ENCODE results near the gene OR2A1.
"Not testable (repeated sequence)": the region's sequence is repeated elsewhere in the genome, so short reads cannot be mapped to it uniquely, and the experiment has no call there.

DNA sequence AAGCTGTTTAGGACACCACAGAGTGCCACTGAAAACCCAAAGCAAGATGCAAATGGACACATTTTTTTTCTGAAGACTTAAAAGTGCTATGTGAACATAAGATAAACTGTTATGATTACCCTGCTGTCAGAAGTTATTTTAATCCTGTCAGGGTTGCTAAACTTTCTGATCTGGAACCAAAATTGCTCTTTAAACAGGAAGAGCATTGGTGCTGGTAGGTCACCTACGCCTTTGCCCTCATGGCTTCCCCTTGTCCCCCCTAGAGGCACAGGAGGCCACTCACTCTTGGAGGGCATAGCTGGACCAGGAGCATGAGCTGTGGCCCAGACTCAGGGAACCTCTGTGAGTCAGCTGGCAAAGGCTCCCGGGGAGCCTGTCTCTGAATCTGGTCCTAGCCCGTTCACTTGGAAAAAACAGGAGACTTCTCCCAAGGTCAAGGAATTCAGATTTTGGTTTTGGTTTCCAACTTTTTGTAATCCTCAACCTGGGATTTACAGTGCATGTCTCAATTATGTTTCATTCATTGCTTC is 9.5 kb downstream of the OR2A1 start:
- TF ChIP-seq, protein P1, sequence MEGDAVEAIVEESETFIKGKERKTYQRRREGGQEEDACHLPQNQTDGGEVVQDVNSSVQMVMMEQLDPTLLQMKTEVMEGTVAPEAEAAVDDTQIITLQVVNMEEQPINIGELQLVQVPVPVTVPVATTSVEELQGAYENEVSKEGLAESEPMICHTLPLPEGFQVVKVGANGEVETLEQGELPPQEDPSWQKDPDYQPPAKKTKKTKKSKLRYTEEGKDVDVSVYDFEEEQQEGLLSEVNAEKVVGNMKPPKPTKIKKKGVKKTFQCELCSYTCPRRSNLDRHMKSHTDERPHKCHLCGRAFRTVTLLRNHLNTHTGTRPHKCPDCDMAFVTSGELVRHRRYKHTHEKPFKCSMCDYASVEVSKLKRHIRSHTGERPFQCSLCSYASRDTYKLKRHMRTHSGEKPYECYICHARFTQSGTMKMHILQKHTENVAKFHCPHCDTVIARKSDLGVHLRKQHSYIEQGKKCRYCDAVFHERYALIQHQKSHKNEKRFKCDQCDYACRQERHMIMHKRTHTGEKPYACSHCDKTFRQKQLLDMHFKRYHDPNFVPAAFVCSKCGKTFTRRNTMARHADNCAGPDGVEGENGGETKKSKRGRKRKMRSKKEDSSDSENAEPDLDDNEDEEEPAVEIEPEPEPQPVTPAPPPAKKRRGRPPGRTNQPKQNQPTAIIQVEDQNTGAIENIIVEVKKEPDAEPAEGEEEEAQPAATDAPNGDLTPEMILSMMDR (optimal IDR thresholded peaks at IDR 0.05 in 1 of 3, IDR thresholded peaks at IDR 0.05 in 1 of 3, conservative IDR thresholded peaks at IDR 0.05 in 1 of 3; ENCODE audit: extremely low read depth in 1 of 3, insufficient read depth in 2 of 3, low read length in 3 of 3) = not testable (repeated sequence)
- not testable (repeated sequence) for TF ChIP-seq EZH2 (IDR thresholded peaks at IDR 0.05; ENCODE audit: low read length)
